WTC11 (cell line): ENCODE measurements around the gene RAB7A. TPM values are rescaled to one million over a fixed set of nuclear protein-coding genes. Genes with fewer than 3 reads are reported as not detected.
"Not testable (repeated sequence)": the region's sequence is repeated elsewhere in the genome, so short reads cannot be mapped to it uniquely, and the experiment has no call there.

Experiments
- ATAC-seq: fragments of 200-7000 bp; cut with Tn5 transposase; 2 replicates; pipeline ENCODE4 v1.10.0; 2021; ENCODE audit warnings: mild to moderate bottlenecking, moderate library complexity
- CTCF ChIA-PET: fragments of 300-600 bp; sonication (Branson Sonifier 250); formaldehyde crosslinking; loops from one replicate; lab custom pipeline; 2021; ENCODE audit warnings: antibody characterized with exemption; lab: Charles Lee
- POLR2A ChIA-PET: fragments of 350-600 bp; sonication (Branson Sonifier 250); formaldehyde crosslinking; loops from one replicate; lab custom pipeline; 2021; ENCODE audit warnings: antibody characterized with exemption; lab: Charles Lee
- DNase-seq: peaks from one replicate; pipeline ENCODE4 v3.0.0; 2021; ENCODE audit warnings: low spot score
- H3K27ac Mint-ChIP-seq: 2 replicates; pipeline ENCODE4 v1.8.0; 2021; ENCODE audit warnings: mixed read lengths
- H3K27me3 Mint-ChIP-seq: 2 replicates; pipeline ENCODE4 v1.8.0; 2021; ENCODE audit warnings: low read depth, mild to moderate bottlenecking, moderate library complexity, mixed read lengths
- H3K36me3 Mint-ChIP-seq: 2 replicates; pipeline ENCODE4 v1.8.0; 2021; ENCODE audit warnings: mixed read lengths
- H3K4me1 Mint-ChIP-seq: 2 replicates; pipeline ENCODE4 v1.8.0; 2022; ENCODE audit warnings: mixed read lengths
- H3K4me3 Mint-ChIP-seq: 2 replicates; pipeline ENCODE4 v1.8.0; 2021; ENCODE audit warnings: mild to moderate bottlenecking, moderate library complexity, mixed read lengths
- H3K9me3 Mint-ChIP-seq: 2 replicates; pipeline ENCODE4 v1.8.0; 2021; ENCODE audit warnings: mixed read lengths
- ATF3 ChIP-seq: sonication (generic); formaldehyde crosslinking; conservative IDR thresholded peaks from 2 replicates; pipeline ENCODE4 v1.8.1; 2022; ENCODE audit warnings: mild to moderate bottlenecking, missing genetic modification reagents
- E2F1 ChIP-seq: sonication (generic); formaldehyde crosslinking; IDR thresholded peaks from 2 replicates; pipeline ENCODE4 v1.8.0; 2022; ENCODE audit warnings: mild to moderate bottlenecking, missing genetic modification reagents
- E2F5 ChIP-seq: sonication (generic); formaldehyde crosslinking; IDR thresholded peaks from 2 replicates; pipeline ENCODE4 v1.8.1; 2022; ENCODE audit warnings: mild to moderate bottlenecking, moderate library complexity, missing genetic modification reagents
- ELF4 ChIP-seq: sonication (generic); formaldehyde crosslinking; IDR thresholded peaks from 2 replicates; pipeline ENCODE4 v1.8.1; 2022; ENCODE audit warnings: low read depth, mild to moderate bottlenecking, moderate library complexity, missing genetic modification reagents
- FOXJ3 ChIP-seq: sonication (generic); formaldehyde crosslinking; IDR thresholded peaks from 2 replicates; pipeline ENCODE4 v1.9.0; 2021; ENCODE audit warnings: missing genetic modification reagents, mild to moderate bottlenecking, borderline replicate concordance
- FOXP1 ChIP-seq: sonication (generic); formaldehyde crosslinking; IDR thresholded peaks from 2 replicates; pipeline ENCODE4 v1.8.0; 2022; ENCODE audit warnings: missing genetic modification reagents, mild to moderate bottlenecking, moderate library complexity, borderline replicate concordance
- PRDM15 ChIP-seq: sonication (generic); formaldehyde crosslinking; IDR thresholded peaks from 2 replicates; pipeline ENCODE4 v1.8.0; 2022; ENCODE audit warnings: missing genetic modification reagents
- RORB ChIP-seq: fragments of 250-450 bp; sonication (Bioruptor Pico); IDR thresholded peaks from 2 replicates; pipeline ENCODE4 v1.9.0; 2021; ENCODE audit warnings: mild to moderate bottlenecking
- ZNF232 ChIP-seq: sonication (generic); formaldehyde crosslinking; IDR thresholded peaks from 2 replicates; pipeline ENCODE4 v1.8.0; 2022; ENCODE audit warnings: mild to moderate bottlenecking, missing genetic modification reagents
- ZNF532 ChIP-seq: fragments of 250-450 bp; sonication (Bioruptor Pico); IDR thresholded peaks from 2 replicates; pipeline ENCODE4 v1.9.0; 2021; ENCODE audit warnings: mild to moderate bottlenecking, borderline replicate concordance
- ZSCAN18 ChIP-seq: fragments of 250-450 bp; sonication (Bioruptor Pico); IDR thresholded peaks from 2 replicates; pipeline ENCODE4 v2.1.2; 2022; ENCODE audit warnings: mild to moderate bottlenecking, moderate library complexity
- total RNA-seq: library from RNA; stranded (reverse); gene quantifications from 3 replicates; pipeline ENCODE4 v1.2.3, GENCODE V29; 2021

Gene RAB7A
- total RNA-seq, 1 experiment from 2014 or later, result 184 TPM

GRCh38 chr3:128748557-128748956 is 22.6 kb downstream of the RAB7A start:
- H3K27ac Mint-ChIP-seq, result no peak overlapping the region
- ChIA-PET POLR2A (no interaction called here), CTCF (interaction anchor here (0.8 kb wide), 1 partner anchor 49 kb away, joined by 3 read pairs; no protein-coding TSS in a partner anchor)
- no peaks in the 10 kb centered on the region for H3K27me3 Mint-ChIP-seq
- no peak for ATAC-seq
- peaks cover 14% of the 10 kb centered on the region for H3K4me1 Mint-ChIP-seq
- no peak overlapping the region for H3K4me3 Mint-ChIP-seq
- peaks cover 53% of the 10 kb centered on the region for H3K36me3 Mint-ChIP-seq
- peaks cover 36% of the 10 kb centered on the region for H3K9me3 Mint-ChIP-seq
- DNase-seq, result no peak
- TF ChIP-seq ZSCAN18 (CRISPR knock-in tag) (no peak), FOXP1 (CRISPR knock-in tag) (no peak), E2F5 (CRISPR knock-in tag) (no peak), ZNF232 (CRISPR knock-in tag) (no peak), E2F1 (no peak)
- TF ChIP-seq, all 79 proteins: peak for 0

GRCh38 chr3:128749035-128749434 is 23.1 kb downstream of the RAB7A start:
- H3K4me3 Mint-ChIP-seq, result no peak overlapping the region
- no peaks in the 10 kb centered on the region for H3K27me3 Mint-ChIP-seq
- H3K36me3 Mint-ChIP-seq, result peaks cover 48% of the 10 kb centered on the region
- DNase-seq (no peak), ATAC-seq (no peak)
- H3K9me3 Mint-ChIP-seq, result peaks cover 31% of the 10 kb centered on the region
- ChIA-PET CTCF (interaction anchor here (0.8 kb wide), 2 partner anchors 49 to 131 kb away, joined by 3 read pairs; no protein-coding TSS in a partner anchor), POLR2A (no interaction called here)
- H3K27ac Mint-ChIP-seq, result no peak overlapping the region
- H3K4me1 Mint-ChIP-seq, result peaks cover 15% of the 10 kb centered on the region
- TF ChIP-seq RORB (CRISPR knock-in tag) (no peak), PRDM15 (CRISPR knock-in tag) (no peak), ZNF532 (CRISPR knock-in tag) (no peak), E2F5 (CRISPR knock-in tag) (no peak), ELF4 (no peak), ATF3 (CRISPR knock-in tag) (no peak), FOXJ3 (CRISPR knock-in tag) (no peak)
- TF ChIP-seq, all 79 proteins: peak for 0

- CTCF ChIA-PET, result interaction anchor here (0.8 kb wide), 1 partner anchor 132 kb away, joined by 3 read pairs; no protein-coding TSS in a partner anchor
- Mint-ChIP-seq H3K4me1 (peaks cover 17% of the 10 kb centered on the region), H3K9me3 (peaks cover 31% of the 10 kb centered on the region), H3K36me3 (peaks cover 47% of the 10 kb centered on the region)
- POLR2A ChIA-PET, H3K27me3 Mint-ChIP-seq, DNase-seq, H3K4me3 Mint-ChIP-seq, ATAC-seq, H3K27ac Mint-ChIP-seq: not testable (repeated sequence)
These were observed 23.6 kb downstream of the RAB7A start for GRCh38 chr3:128749561-128749960.
